ENCODE data around the gene KBTBD6. TPM values are rescaled to one million over a fixed set of nuclear protein-coding genes. Genes with fewer than 3 reads are reported as not detected.

KBTBD6 gene
- total and polyA plus RNA-seq, 4 donors, result 2.1 to 5.1 (median 3.8) TPM

- TF ChIP-seq EGR1 (IDR thresholded peaks at IDR 0.05; ENCODE audit: low read depth in 2 of 2) (no peak), FOXA2 (IDR thresholded peaks at IDR 0.05) (no peak), GABPA (IDR thresholded peaks at IDR 0.05 in 1 of 2, conservative IDR thresholded peaks at IDR 0.05 in 1 of 2) (no peak), FOXA1 (IDR thresholded peaks at IDR 0.05) (no peak)
- TF ChIP-seq, protein P1, sequence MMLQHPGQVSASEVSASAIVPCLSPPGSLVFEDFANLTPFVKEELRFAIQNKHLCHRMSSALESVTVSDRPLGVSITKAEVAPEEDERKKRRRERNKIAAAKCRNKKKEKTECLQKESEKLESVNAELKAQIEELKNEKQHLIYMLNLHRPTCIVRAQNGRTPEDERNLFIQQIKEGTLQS (IDR thresholded peaks at IDR 0.05), result no peak
- H3K36me3 ChIP-seq (ENCODE audit: control insufficient read depth in 4 of 4, insufficient read depth in 3 of 4, low read depth in 1 of 4, low read length in 3 of 4), result no peaks in the 10 kb centered on the region
Observed at GRCh38 chr13:41182231-41182630, 49.6 kb upstream of the KBTBD6 start.

DNA sequence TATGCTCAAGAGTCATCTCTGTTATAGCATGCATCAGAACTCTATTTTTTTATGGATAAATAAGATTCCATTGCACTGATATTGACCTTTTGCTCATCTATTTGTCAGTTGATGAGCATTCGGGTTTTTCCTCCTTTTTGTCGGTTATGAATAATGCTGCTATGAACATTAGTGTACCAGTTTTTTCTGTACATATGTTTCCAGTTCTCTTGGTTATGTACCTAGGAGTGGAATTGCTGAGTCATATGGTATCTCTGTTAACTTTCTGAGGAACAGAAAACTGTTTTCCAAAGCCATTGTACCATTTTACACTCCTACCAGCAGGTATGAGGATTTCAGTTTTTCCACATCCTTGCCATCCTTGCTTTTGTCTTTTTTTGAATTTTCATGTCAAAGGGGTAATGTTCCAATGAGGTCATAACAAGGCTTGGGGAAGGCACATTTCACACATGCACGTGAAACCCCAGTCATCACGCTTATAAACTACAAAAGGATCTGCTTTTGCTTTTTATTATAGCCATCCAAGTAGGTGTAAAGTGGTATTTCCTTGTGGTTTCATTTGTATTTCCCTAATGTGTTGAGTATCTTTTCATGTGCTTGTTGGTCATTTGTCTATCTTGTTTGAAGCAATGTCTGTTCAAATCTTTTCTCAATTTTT, 47.1 kb upstream of the KBTBD6 start:
- no peaks in the 10 kb centered on the region for H3K27me3 ChIP-seq (ENCODE audit: control insufficient read depth in 4 of 4, insufficient read depth in 4 of 4, low read length in 3 of 4)
- DNase-seq (ENCODE audit: low spot score), result no peak
- WGBS, result 84% methylated on average over 4 of the region's 4 CpGs
- H3K27ac ChIP-seq (ENCODE audit: low read depth in 1 of 2, low read length in 2 of 2), result no peak overlapping the region
- no peak for TF ChIP-seq TAF1 (conservative IDR thresholded peaks at IDR 0.05)
- no peak for TF ChIP-seq GABPA (IDR thresholded peaks at IDR 0.05 in 1 of 2, conservative IDR thresholded peaks at IDR 0.05 in 1 of 2)
- no peak for TF ChIP-seq HNF4G (IDR thresholded peaks at IDR 0.05)
- no peak for TF ChIP-seq HNF4A (conservative IDR thresholded peaks at IDR 0.05)
- TF ChIP-seq, protein P2, sequence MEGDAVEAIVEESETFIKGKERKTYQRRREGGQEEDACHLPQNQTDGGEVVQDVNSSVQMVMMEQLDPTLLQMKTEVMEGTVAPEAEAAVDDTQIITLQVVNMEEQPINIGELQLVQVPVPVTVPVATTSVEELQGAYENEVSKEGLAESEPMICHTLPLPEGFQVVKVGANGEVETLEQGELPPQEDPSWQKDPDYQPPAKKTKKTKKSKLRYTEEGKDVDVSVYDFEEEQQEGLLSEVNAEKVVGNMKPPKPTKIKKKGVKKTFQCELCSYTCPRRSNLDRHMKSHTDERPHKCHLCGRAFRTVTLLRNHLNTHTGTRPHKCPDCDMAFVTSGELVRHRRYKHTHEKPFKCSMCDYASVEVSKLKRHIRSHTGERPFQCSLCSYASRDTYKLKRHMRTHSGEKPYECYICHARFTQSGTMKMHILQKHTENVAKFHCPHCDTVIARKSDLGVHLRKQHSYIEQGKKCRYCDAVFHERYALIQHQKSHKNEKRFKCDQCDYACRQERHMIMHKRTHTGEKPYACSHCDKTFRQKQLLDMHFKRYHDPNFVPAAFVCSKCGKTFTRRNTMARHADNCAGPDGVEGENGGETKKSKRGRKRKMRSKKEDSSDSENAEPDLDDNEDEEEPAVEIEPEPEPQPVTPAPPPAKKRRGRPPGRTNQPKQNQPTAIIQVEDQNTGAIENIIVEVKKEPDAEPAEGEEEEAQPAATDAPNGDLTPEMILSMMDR (IDR thresholded peaks at IDR 0.05; ENCODE audit: low read depth, low read length, missing input control), result no peak
- no peak for TF ChIP-seq NR2F2 (IDR thresholded peaks at IDR 0.05)
- no peak for TF ChIP-seq REST (IDR thresholded peaks at IDR 0.05)
- TF ChIP-seq, protein P1 (IDR thresholded peaks at IDR 0.05), result no peak
- no peak for TF ChIP-seq RAD21 (IDR thresholded peaks at IDR 0.05)
- TF ChIP-seq JUND (IDR thresholded peaks at IDR 0.05), result no peak
- no peak for TF ChIP-seq EGR1 (IDR thresholded peaks at IDR 0.05; ENCODE audit: low read depth in 2 of 2)
- no peak for TF ChIP-seq YY1 (IDR thresholded peaks at IDR 0.05)
- TF ChIP-seq MAX (IDR thresholded peaks at IDR 0.05), result no peak
- TF ChIP-seq, protein P3, sequence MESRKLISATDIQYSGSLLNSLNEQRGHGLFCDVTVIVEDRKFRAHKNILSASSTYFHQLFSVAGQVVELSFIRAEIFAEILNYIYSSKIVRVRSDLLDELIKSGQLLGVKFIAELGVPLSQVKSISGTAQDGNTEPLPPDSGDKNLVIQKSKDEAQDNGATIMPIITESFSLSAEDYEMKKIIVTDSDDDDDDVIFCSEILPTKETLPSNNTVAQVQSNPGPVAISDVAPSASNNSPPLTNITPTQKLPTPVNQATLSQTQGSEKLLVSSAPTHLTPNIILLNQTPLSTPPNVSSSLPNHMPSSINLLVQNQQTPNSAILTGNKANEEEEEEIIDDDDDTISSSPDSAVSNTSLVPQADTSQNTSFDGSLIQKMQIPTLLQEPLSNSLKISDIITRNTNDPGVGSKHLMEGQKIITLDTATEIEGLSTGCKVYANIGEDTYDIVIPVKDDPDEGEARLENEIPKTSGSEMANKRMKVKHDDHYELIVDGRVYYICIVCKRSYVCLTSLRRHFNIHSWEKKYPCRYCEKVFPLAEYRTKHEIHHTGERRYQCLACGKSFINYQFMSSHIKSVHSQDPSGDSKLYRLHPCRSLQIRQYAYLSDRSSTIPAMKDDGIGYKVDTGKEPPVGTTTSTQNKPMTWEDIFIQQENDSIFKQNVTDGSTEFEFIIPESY (IDR thresholded peaks at IDR 0.05), result no peak
- no peak for TF ChIP-seq RXRA (IDR thresholded peaks at IDR 0.05)
- no peak for TF ChIP-seq SP1 (IDR thresholded peaks at IDR 0.05)
- no peak for TF ChIP-seq FOXA1 (IDR thresholded peaks at IDR 0.05)
- TF ChIP-seq FOXA2 (IDR thresholded peaks at IDR 0.05), result no peak
- no peaks in the 10 kb centered on the region for H3K36me3 ChIP-seq (ENCODE audit: control insufficient read depth in 4 of 4, insufficient read depth in 3 of 4, low read depth in 1 of 4, low read length in 3 of 4)
- H3K9ac ChIP-seq (ENCODE audit: low read depth in 1 of 2, low read length in 2 of 2), result no peak overlapping the region
- no peaks in the 10 kb centered on the region for H3K9me3 ChIP-seq (ENCODE audit: control insufficient read depth in 4 of 4, low read length in 3 of 4)
- H3K4me1 ChIP-seq (ENCODE audit: control insufficient read depth in 4 of 4, insufficient read depth in 4 of 4, low read length in 3 of 4), result no peaks in the 10 kb centered on the region
- no peak overlapping the region for H3K4me3 ChIP-seq (ENCODE audit: low read depth in 1 of 3, low read length in 3 of 3)

More at GRCh38 chr13:41182231-41182630, 49.6 kb upstream of the KBTBD6 start:
- Histone ChIP-seq H3K27ac (ENCODE audit: low read depth in 1 of 2, low read length in 2 of 2) (no peak overlapping the region), H3K9ac (ENCODE audit: low read depth in 1 of 2, low read length in 2 of 2) (no peak overlapping the region), H3K4me1 (ENCODE audit: control insufficient read depth in 4 of 4, insufficient read depth in 4 of 4, low read length in 3 of 4) (no peaks in the 10 kb centered on the region), H3K4me3 (ENCODE audit: low read depth in 1 of 3, low read length in 3 of 3) (no peak overlapping the region), H3K9me3 (ENCODE audit: control insufficient read depth in 4 of 4, low read length in 3 of 4) (no peaks in the 10 kb centered on the region), H3K27me3 (ENCODE audit: control insufficient read depth in 4 of 4, insufficient read depth in 4 of 4, low read length in 3 of 4) (no peaks in the 10 kb centered on the region)
- no peak for DNase-seq (ENCODE audit: low spot score)
